CD1c-positive myeloid dendritic cell (primary cell): ENCODE measurements around the gene STARD4.
A peak's percentile ranks its signal among the peaks of the same experiment; 100 is the strongest.

Experiments
- DNase-seq: peaks from one replicate; pipeline ENCODE4 v3.0.0-alpha.2; 2016; ENCODE audit errors: extremely low spot score

Gene STARD4

GRCh38 chr5:111528056-111528455 lies 15.7 kb upstream of the STARD4 start:
- DNase-seq: peak; percentile 63

GRCh38 chr5:111520908-111521307 lies 8.6 kb upstream of the STARD4 start:
- no peak for DNase-seq

GRCh38 chr5:111518777-111519176 lies 6.4 kb upstream of the STARD4 start:
- no peak for DNase-seq

GRCh38 chr5:111517853-111518501 lies 5.6 kb upstream of the STARD4 start:
- DNase-seq: no peak

- no peak for DNase-seq
These were observed 1.8 kb upstream of the STARD4 start for GRCh38 chr5:111514087-111514486.

- DNase-seq: peak; percentile 74
These were observed 791 bp upstream of the STARD4 start for GRCh38 chr5:111513131-111513520.

GRCh38 chr5:111511831-111512374 lies 432 bp downstream of the STARD4 start:
- DNase-seq: peak; percentile 45

- peak; percentile 20 for DNase-seq
These were observed 1.0 kb downstream of the STARD4 start for GRCh38 chr5:111511174-111511830.

GRCh38 chr5:111509119-111509518 lies 3.2 kb downstream of the STARD4 start:
- DNase-seq: no peak

GRCh38 chr5:111507276-111507675 lies 5.1 kb downstream of the STARD4 start:
- no peak for DNase-seq

- DNase-seq: no peak
These were observed 7.2 kb downstream of the STARD4 start for GRCh38 chr5:111505096-111505495.

- no peak for DNase-seq
These were observed 9.4 kb downstream of the STARD4 start for GRCh38 chr5:111502956-111503355.

GRCh38 chr5:111498346-111498745 lies 14.0 kb downstream of the STARD4 start:
- no peak for DNase-seq

GRCh38 chr5:111495159-111495558 lies 17.2 kb downstream of the STARD4 start:
- DNase-seq: no peak

- DNase-seq: no peak
These were observed 17.9 kb downstream of the STARD4 start for GRCh38 chr5:111494355-111494999.

- DNase-seq: no peak
These were observed 19.3 kb downstream of the STARD4 start for GRCh38 chr5:111493031-111493430.

- no peak for DNase-seq
These were observed 24.0 kb downstream of the STARD4 start for GRCh38 chr5:111488353-111488752.

- DNase-seq: no peak
These were observed 25.4 kb downstream of the STARD4 start for GRCh38 chr5:111486926-111487325.

- DNase-seq: no peak
These were observed 26.3 kb downstream of the STARD4 start for GRCh38 chr5:111486055-111486454.

GRCh38 chr5:111480346-111480745 lies 32.0 kb downstream of the STARD4 start:
- no peak for DNase-seq

- no peak for DNase-seq
These were observed 33.4 kb downstream of the STARD4 start for GRCh38 chr5:111478898-111479297.

- no peak for DNase-seq
These were observed 34.1 kb downstream of the STARD4 start for GRCh38 chr5:111478266-111478665.

GRCh38 chr5:111472579-111472978 lies 39.8 kb downstream of the STARD4 start:
- DNase-seq: peak; percentile 23
